ENCODE data around the gene NEURL3.
A peak's percentile ranks its signal among the peaks of the same experiment; 100 is the strongest.

DNA sequence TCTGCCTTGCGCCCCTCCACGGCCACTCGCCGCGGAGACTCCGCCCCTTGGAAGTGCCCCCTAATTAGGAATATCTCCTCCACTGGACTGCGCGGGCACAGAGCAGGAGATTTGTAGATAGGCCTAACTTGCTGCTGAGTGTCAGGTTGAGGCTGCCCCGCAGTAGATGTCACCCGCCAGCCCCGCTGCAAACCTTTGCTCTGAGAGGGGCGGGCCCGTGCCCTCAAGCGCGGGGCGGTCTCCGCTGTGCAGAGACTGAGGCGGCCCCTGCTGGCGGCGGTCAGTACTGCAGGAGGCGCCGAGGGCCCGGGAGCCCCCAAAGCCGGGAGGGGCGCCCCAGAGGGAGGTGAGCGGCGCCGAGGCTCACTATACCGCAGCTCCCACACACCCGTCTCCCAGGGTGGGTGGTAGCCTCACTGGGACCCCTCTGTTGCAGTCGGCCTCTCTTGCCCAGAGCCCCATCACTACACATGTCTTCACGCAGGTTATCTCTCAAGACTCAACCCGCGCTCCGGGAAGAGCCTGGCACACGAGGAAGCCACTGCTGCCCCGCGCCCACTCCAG lies 2.9 kb upstream of the NEURL3 start:
- TF ChIP-seq ZBTB21 (tag by site-specific recombination; IDR thresholded peaks at IDR 0.05), result no peak
- no peak for TF ChIP-seq ZFP41 (tag by site-specific recombination; IDR thresholded peaks at IDR 0.05; ENCODE audit: borderline replicate concordance)
- TF ChIP-seq ZNF366 (tag by site-specific recombination; conservative IDR thresholded peaks at IDR 0.05), result no peak
- TF ChIP-seq, protein P1, sequence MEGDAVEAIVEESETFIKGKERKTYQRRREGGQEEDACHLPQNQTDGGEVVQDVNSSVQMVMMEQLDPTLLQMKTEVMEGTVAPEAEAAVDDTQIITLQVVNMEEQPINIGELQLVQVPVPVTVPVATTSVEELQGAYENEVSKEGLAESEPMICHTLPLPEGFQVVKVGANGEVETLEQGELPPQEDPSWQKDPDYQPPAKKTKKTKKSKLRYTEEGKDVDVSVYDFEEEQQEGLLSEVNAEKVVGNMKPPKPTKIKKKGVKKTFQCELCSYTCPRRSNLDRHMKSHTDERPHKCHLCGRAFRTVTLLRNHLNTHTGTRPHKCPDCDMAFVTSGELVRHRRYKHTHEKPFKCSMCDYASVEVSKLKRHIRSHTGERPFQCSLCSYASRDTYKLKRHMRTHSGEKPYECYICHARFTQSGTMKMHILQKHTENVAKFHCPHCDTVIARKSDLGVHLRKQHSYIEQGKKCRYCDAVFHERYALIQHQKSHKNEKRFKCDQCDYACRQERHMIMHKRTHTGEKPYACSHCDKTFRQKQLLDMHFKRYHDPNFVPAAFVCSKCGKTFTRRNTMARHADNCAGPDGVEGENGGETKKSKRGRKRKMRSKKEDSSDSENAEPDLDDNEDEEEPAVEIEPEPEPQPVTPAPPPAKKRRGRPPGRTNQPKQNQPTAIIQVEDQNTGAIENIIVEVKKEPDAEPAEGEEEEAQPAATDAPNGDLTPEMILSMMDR (tag by site-specific recombination; IDR thresholded peaks at IDR 0.05), result 0 out of 2 replicates have a peak, but pooled peaks have one; percentile 16
- TF ChIP-seq, protein P2, sequence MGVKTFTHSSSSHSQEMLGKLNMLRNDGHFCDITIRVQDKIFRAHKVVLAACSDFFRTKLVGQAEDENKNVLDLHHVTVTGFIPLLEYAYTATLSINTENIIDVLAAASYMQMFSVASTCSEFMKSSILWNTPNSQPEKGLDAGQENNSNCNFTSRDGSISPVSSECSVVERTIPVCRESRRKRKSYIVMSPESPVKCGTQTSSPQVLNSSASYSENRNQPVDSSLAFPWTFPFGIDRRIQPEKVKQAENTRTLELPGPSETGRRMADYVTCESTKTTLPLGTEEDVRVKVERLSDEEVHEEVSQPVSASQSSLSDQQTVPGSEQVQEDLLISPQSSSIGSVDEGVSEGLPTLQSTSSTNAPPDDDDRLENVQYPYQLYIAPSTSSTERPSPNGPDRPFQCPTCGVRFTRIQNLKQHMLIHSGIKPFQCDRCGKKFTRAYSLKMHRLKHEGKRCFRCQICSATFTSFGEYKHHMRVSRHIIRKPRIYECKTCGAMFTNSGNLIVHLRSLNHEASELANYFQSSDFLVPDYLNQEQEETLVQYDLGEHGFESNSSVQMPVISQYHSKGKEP (tag by site-specific recombination; IDR thresholded peaks at IDR 0.05), result no peak
- no peak for TF ChIP-seq ZNF394 (tag by site-specific recombination; IDR thresholded peaks at IDR 0.05; ENCODE audit: borderline replicate concordance)
- TF ChIP-seq ZNF514 (tag by site-specific recombination; IDR thresholded peaks at IDR 0.05), result no peak
- TF ChIP-seq, protein P3, sequence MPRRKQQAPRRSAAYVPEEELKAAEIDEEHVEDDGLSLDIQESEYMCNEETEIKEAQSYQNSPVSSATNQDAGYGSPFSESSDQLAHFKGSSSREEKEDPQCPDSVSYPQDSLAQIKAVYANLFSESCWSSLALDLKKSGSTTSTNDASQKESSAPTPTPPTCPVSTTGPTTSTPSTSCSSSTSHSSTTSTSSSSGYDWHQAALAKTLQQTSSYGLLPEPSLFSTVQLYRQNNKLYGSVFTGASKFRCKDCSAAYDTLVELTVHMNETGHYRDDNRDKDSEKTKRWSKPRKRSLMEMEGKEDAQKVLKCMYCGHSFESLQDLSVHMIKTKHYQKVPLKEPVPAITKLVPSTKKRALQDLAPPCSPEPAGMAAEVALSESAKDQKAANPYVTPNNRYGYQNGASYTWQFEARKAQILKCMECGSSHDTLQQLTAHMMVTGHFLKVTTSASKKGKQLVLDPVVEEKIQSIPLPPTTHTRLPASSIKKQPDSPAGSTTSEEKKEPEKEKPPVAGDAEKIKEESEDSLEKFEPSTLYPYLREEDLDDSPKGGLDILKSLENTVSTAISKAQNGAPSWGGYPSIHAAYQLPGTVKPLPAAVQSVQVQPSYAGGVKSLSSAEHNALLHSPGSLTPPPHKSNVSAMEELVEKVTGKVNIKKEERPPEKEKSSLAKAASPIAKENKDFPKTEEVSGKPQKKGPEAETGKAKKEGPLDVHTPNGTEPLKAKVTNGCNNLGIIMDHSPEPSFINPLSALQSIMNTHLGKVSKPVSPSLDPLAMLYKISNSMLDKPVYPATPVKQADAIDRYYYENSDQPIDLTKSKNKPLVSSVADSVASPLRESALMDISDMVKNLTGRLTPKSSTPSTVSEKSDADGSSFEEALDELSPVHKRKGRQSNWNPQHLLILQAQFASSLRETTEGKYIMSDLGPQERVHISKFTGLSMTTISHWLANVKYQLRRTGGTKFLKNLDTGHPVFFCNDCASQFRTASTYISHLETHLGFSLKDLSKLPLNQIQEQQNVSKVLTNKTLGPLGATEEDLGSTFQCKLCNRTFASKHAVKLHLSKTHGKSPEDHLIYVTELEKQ (tag by site-specific recombination; IDR thresholded peaks at IDR 0.05; ENCODE audit: borderline replicate concordance), result no peak

All from HEK293 (cell line).